ENCODE measurements around the gene OTX1. TPM values are rescaled to one million over a fixed set of nuclear protein-coding genes. Genes with fewer than 3 reads are reported as not detected.

Gene OTX1
- total RNA-seq, 1 donor = not detected

DNA sequence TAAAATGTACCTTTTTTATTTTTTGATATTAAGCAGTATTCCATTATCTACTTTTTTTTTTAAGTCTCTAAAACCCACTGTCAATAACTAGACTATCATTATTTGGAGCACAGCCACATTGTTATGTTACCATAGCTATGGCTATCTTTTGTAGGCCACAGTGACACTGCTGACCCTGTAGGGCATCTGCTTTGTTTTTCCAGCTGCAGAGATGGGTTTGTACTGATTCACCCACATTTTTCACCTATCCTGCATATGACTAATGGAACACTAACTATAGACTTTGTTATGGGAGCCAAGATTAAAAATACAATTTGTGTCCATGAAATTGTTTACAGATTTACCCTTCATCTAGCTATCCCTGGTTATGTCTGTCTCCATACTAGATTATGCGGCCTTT is 21.6 kb upstream of the OTX1 start:
- TF ChIP-seq, protein P1, sequence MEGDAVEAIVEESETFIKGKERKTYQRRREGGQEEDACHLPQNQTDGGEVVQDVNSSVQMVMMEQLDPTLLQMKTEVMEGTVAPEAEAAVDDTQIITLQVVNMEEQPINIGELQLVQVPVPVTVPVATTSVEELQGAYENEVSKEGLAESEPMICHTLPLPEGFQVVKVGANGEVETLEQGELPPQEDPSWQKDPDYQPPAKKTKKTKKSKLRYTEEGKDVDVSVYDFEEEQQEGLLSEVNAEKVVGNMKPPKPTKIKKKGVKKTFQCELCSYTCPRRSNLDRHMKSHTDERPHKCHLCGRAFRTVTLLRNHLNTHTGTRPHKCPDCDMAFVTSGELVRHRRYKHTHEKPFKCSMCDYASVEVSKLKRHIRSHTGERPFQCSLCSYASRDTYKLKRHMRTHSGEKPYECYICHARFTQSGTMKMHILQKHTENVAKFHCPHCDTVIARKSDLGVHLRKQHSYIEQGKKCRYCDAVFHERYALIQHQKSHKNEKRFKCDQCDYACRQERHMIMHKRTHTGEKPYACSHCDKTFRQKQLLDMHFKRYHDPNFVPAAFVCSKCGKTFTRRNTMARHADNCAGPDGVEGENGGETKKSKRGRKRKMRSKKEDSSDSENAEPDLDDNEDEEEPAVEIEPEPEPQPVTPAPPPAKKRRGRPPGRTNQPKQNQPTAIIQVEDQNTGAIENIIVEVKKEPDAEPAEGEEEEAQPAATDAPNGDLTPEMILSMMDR (IDR thresholded peaks at IDR 0.05; ENCODE audit: insufficient read depth, low read depth, low read length) = no peak
- DNase-seq (ENCODE audit: low read depth) = no peak
- no peak overlapping the region for H3K4me3 ChIP-seq (ENCODE audit: low read depth, low read length)

DNA sequence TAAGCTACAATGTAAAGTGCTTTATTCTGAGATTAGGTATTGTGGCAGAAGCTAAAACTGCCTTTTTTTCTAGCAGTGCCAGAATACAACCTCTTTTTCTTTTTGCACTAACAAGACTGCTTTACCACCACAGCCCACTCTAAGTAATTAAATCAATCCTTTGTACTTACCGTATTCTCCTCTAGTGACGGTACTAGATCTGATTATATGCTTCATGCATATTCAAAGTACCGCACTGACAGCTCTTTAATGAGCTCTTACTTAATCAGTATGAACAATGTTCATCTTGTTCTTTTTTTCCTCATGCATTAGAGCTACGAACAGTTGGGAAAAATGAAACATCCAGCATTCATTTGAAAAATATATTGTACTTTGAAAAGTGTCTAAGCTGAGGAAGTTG is 16.1 kb upstream of the OTX1 start:
- H3K4me3 ChIP-seq (ENCODE audit: low read depth, low read length) = no peak overlapping the region
- TF ChIP-seq, protein P1 (IDR thresholded peaks at IDR 0.05; ENCODE audit: insufficient read depth, low read depth, low read length) = no peak
- DNase-seq (ENCODE audit: low read depth) = no peak

DNA sequence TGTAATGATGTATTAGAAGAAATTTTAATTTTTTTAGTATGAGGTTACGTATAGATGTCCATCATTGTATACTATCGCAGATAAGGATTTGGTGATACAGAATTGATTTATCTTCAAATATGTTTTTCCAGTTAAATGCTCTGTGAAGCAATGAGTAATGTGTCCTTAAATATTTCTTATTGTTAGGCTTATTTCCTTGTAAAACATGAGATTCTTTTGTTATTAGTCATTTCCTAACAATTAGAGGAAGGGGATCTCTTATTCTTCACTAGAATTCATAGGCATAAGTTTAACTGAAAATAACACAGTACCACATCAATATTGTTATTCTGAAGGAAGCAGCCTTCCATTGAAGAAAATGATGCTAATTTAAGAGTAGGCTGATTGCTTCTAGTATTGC is 15.5 kb upstream of the OTX1 start:
- no peak overlapping the region for H3K4me3 ChIP-seq (ENCODE audit: low read depth, low read length)
- TF ChIP-seq, protein P1 (IDR thresholded peaks at IDR 0.05; ENCODE audit: insufficient read depth, low read depth, low read length) = no peak
- no peak for DNase-seq (ENCODE audit: low read depth)

DNA sequence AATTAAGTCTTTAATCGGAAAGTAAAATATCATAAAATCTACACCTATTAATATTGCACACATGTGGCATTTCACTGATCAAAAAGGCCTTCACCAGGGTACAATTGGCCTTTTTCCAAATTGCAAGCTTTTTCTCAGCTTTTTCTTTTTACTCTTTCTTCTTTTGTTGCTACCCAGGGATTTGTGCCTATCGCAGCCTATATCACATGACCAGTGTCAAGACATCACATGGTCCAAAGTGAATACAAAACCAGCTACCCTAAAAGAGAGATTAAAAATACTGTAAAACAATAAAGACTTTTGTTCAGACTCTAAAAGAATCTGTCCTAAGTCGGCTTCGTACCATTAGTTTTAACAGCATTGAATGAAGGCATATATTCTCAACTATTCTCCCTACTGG is 15.0 kb upstream of the OTX1 start:
- H3K4me3 ChIP-seq (ENCODE audit: low read depth, low read length) = no peak overlapping the region
- TF ChIP-seq, protein P1 (IDR thresholded peaks at IDR 0.05; ENCODE audit: insufficient read depth, low read depth, low read length) = no peak
- no peak for DNase-seq (ENCODE audit: low read depth)

DNA sequence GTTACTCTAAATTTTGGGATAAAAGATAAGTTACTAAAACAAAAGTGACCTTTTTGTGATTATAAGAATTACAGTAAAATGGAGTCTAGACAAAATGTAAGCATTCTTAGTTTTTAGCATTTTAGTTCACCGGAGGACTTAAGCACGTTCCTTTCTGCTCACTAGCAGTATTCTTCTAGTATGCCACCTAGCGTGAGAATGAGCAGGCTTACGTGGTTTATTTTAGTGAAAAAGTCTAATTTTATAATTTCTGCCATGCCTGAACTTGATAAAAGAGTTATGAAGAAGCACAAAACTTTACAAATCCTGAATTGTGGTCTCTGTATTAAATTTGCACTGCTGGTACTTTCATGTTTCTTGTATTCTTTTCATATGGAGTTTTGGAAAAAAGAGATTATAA is 12.6 kb upstream of the OTX1 start:
- H3K4me3 ChIP-seq (ENCODE audit: low read depth, low read length) = no peak overlapping the region
- no peak for DNase-seq (ENCODE audit: low read depth)
- TF ChIP-seq, protein P1 (IDR thresholded peaks at IDR 0.05; ENCODE audit: insufficient read depth, low read depth, low read length) = no peak

DNA sequence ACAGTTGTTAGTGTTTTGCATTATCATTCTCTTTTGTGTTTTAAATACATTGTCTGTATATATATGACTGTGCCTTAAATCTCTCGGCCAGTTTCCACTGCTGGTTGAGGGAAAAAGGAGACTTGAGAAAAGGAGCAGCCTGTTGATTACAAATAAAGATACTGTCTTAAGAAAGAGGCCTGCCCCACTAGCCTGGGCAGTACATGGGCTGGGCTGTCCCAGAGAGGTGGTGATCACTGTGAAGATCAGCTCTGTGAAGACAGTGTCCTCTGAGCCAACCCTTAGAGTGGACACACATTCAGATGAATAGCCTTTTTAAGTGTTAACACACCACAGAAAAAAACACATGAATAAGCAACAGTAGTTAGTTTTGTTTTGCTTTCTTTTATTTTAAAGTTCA is 10.0 kb upstream of the OTX1 start:
- TF ChIP-seq, protein P1 (IDR thresholded peaks at IDR 0.05; ENCODE audit: insufficient read depth, low read depth, low read length) = no peak
- H3K4me3 ChIP-seq (ENCODE audit: low read depth, low read length) = no peak overlapping the region

DNA sequence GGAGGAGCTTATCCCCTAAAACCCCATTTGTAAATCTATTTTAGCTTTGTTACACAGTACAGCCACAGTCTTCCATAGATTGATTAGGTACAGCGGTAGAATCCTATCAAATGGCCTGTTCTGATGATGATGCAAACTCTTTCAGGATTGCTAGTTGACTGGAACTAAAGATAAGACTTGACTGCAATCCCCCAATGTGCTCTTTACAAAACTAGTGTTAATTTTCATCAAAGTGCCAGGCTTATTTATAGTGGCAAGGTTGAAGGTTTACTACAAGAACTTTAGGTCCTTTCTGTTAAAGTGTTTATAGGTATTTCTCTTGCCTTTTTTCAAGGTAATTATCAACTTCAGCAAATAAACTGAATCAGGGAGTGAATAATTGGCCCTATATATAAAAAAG is 9.0 kb upstream of the OTX1 start:
- H3K4me3 ChIP-seq (ENCODE audit: low read depth, low read length) = no peak overlapping the region
- no peak for DNase-seq (ENCODE audit: low read depth)
- TF ChIP-seq, protein P1 (IDR thresholded peaks at IDR 0.05; ENCODE audit: insufficient read depth, low read depth, low read length) = no peak

More for the DNA sequence above, 10.0 kb upstream of the OTX1 start:
- DNase-seq (ENCODE audit: low read depth) = no peak
